Measurements from ENCODE around the gene ZNF318. TPM values are rescaled to one million over a fixed set of nuclear protein-coding genes. Genes with fewer than 3 reads are reported as not detected.

ZNF318 gene
- polyA plus RNA-seq, 1 donor (not counting 4 experiments of a cell fraction or from before 2014, with no cell fraction given) = 14.6 TPM

GRCh38 chr6:43339168-43339567 is 30.3 kb downstream of the ZNF318 start:
- H3K4me1 ChIP-seq (ENCODE audit: control insufficient read depth, extremely low read depth, insufficient read depth, low read length) = no peaks in the 10 kb centered on the region
- no peaks in the 10 kb centered on the region for H3K27me3 ChIP-seq (ENCODE audit: control insufficient read depth, extremely low read depth, insufficient read depth, low read length)
- no peak overlapping the region for H3K4me3 ChIP-seq (ENCODE audit: control insufficient read depth in 2 of 3, extremely low read depth in 1 of 3, insufficient read depth in 2 of 3, low read depth in 1 of 3, low read length in 3 of 3)
- H3K27ac ChIP-seq (ENCODE audit: control insufficient read depth, insufficient read depth, low read length) = no peak overlapping the region
- H3K36me3 ChIP-seq (ENCODE audit: control insufficient read depth in 2 of 2, extremely low read depth in 1 of 2, insufficient read depth in 2 of 2, low read length in 2 of 2) = peaks cover 24 to 39% of the 10 kb centered on the region in 2 experiments
- no peaks in the 10 kb centered on the region for H4K20me1 ChIP-seq (ENCODE audit: control insufficient read depth, extremely low read depth, insufficient read depth, low read length)
- no peak for TF ChIP-seq CTCF (optimal IDR thresholded peaks at IDR 0.05 in 1 of 3, IDR thresholded peaks at IDR 0.05 in 1 of 3, conservative IDR thresholded peaks at IDR 0.05 in 1 of 3; ENCODE audit: extremely low read depth in 1 of 3, insufficient read depth in 2 of 3, low read length in 3 of 3)
- no peak for TF ChIP-seq EZH2 (IDR thresholded peaks at IDR 0.05; ENCODE audit: low read length)
- no peak overlapping the region for H3K4me2 ChIP-seq (ENCODE audit: control insufficient read depth, extremely low read depth, insufficient read depth, low read depth, low read length)
- FAIRE-seq (no peak), DNase-seq (ENCODE audit: low read depth, low spot score) (no peak)
- H3K9ac ChIP-seq (ENCODE audit: control insufficient read depth, extremely low read depth, insufficient read depth, low read length) = no peak overlapping the region
- no peak overlapping the region for H2AFZ ChIP-seq (ENCODE audit: control insufficient read depth, low read length)
- H3K9me3 ChIP-seq (ENCODE audit: control insufficient read depth, low read depth, low read length) = no peaks in the 10 kb centered on the region
- H3K79me2 ChIP-seq (ENCODE audit: control insufficient read depth, insufficient read depth, low read length) = no peaks in the 10 kb centered on the region
- H3K9me1 ChIP-seq (ENCODE audit: control insufficient read depth, extremely low read depth, insufficient read depth, low read length) = no peaks in the 10 kb centered on the region
- dilution Hi-C loops (cut with MboI; ENCODE audit: extremely low pct_ligation_motif_present, low sequenced_read_pairs) = no loop called here

- H3K36me3 ChIP-seq (ENCODE audit: control insufficient read depth in 2 of 2, extremely low read depth in 1 of 2, insufficient read depth in 2 of 2, low read length in 2 of 2) = peaks cover 24 to 39% of the 10 kb centered on the region in 2 experiments
- no peaks in the 10 kb centered on the region for H3K4me1 ChIP-seq (ENCODE audit: control insufficient read depth, extremely low read depth, insufficient read depth, low read length)
- H3K9me1 ChIP-seq (ENCODE audit: control insufficient read depth, extremely low read depth, insufficient read depth, low read length) = no peaks in the 10 kb centered on the region
- H3K9me3 ChIP-seq (ENCODE audit: control insufficient read depth, low read depth, low read length) = no peaks in the 10 kb centered on the region
- dilution Hi-C loops (cut with MboI; ENCODE audit: extremely low pct_ligation_motif_present, low sequenced_read_pairs) = no loop called here
- no peak for FAIRE-seq
- no peak overlapping the region for H2AFZ ChIP-seq (ENCODE audit: control insufficient read depth, low read length)
- H3K27ac ChIP-seq (ENCODE audit: control insufficient read depth, insufficient read depth, low read length) = no peak overlapping the region
- no peak overlapping the region for H3K4me3 ChIP-seq (ENCODE audit: control insufficient read depth in 2 of 3, extremely low read depth in 1 of 3, insufficient read depth in 2 of 3, low read depth in 1 of 3, low read length in 3 of 3)
- no peak overlapping the region for H3K9ac ChIP-seq (ENCODE audit: control insufficient read depth, extremely low read depth, insufficient read depth, low read length)
- no peaks in the 10 kb centered on the region for H3K79me2 ChIP-seq (ENCODE audit: control insufficient read depth, insufficient read depth, low read length)
- TF ChIP-seq EZH2 (IDR thresholded peaks at IDR 0.05; ENCODE audit: low read length) (no peak), CTCF (optimal IDR thresholded peaks at IDR 0.05 in 1 of 3, IDR thresholded peaks at IDR 0.05 in 1 of 3, conservative IDR thresholded peaks at IDR 0.05 in 1 of 3; ENCODE audit: extremely low read depth in 1 of 3, insufficient read depth in 2 of 3, low read length in 3 of 3) (no peak)
- no peaks in the 10 kb centered on the region for H4K20me1 ChIP-seq (ENCODE audit: control insufficient read depth, extremely low read depth, insufficient read depth, low read length)
- H3K4me2 ChIP-seq (ENCODE audit: control insufficient read depth, extremely low read depth, insufficient read depth, low read depth, low read length) = no peak overlapping the region
- H3K27me3 ChIP-seq (ENCODE audit: control insufficient read depth, extremely low read depth, insufficient read depth, low read length) = no peaks in the 10 kb centered on the region
- DNase-seq (ENCODE audit: low read depth, low spot score) = no peak
These were observed 31.2 kb downstream of the ZNF318 start for GRCh38 chr6:43338243-43338642.

Data from keratinocyte (primary cell).